GM18517 (cell line): ENCODE measurements around the gene ZP3.
"Not testable (repeated sequence)": the region's sequence is repeated elsewhere in the genome, so short reads cannot be mapped to it uniquely, and the experiment has no call there.

Experiments used
- ATAC-seq: cut with Tn5 transposase; IDR thresholded peaks from one replicate; pipeline ENCODE4 v1.9.1; 2021; ENCODE audit warnings: mild to moderate bottlenecking, moderate library complexity; ENCODE audit not compliant: unreplicated experiment

ZP3 gene

GRCh38 chr7:76403780-76404494 is 20.8 kb upstream of the ZP3 start:
- ATAC-seq = no peak

DNA sequence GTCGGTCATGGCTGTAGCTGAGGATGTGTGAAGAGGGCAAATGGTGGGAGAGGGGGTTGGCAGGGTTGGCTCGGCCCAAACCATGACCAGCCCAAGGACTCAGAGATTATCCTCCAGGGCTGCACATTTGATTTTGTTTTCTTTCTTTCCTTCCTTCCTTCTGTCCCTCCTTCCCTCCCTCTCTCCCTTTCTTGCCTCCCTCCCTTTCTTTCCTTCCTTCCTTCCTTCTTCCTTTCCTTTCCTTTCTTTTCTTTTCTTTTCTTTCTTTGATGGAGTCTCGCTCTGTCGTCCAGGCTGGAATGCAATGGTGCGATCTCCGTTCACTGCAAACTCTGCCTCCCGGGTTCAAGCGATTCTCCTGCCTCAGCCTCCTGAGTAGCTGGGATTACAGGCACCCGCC is 19.0 kb upstream of the ZP3 start:
- no peak for ATAC-seq

- no peak for ATAC-seq
Measured at GRCh38 chr7:76407718-76408117, 17.0 kb upstream of the ZP3 start.

GRCh38 chr7:76408121-76408560 is 16.6 kb upstream of the ZP3 start:
- no peak for ATAC-seq

DNA sequence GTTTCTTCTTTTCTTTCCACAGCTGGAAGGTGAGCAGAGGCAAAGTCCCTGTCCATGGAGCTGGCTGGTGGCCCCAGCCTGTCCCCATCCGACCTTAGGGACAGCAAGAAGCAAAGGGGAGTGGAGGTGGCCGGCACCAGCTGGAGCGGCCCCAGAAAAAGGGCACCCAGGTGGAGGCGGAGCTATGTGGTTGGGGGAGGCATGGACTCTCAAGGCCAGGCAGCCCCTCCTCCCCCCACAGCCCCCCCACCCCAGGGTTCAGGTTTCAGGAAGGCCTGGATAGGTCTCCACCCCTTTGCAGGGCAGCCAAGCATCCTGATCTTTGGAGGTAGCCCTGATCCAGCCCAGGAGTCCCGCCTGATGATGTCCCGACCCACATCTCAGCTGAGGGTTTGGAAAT is 15.2 kb upstream of the ZP3 start, which contains the start of gene SSC4D:
TSS of gene SSC4D (minus strand) at position 161 of the 400 bp plus-strand sequence. CDS start 5,258 bp downstream, outside the sequence.
- no peak for ATAC-seq

GRCh38 chr7:76411626-76412025 is 13.1 kb upstream of the ZP3 start:
- ATAC-seq = no peak

DNA sequence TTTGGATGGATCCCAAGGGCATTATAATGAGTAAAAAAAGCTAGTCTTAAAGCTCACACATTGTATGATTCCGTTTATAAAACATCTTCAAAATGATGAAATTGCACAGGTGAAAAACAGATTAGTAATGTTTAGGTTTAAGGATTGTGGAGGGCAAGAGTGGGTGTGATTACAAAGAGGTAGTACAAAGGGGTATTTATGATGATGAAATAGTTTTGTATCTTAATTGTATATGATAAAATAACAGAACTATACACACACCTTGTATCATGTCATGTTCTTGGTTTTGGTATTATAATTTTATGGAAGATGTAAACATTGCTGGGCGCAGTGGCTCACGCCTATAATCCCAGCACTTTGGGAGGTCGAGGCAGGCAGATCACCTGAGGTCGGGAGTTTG is 12.5 kb upstream of the ZP3 start:
- ATAC-seq = no peak

DNA sequence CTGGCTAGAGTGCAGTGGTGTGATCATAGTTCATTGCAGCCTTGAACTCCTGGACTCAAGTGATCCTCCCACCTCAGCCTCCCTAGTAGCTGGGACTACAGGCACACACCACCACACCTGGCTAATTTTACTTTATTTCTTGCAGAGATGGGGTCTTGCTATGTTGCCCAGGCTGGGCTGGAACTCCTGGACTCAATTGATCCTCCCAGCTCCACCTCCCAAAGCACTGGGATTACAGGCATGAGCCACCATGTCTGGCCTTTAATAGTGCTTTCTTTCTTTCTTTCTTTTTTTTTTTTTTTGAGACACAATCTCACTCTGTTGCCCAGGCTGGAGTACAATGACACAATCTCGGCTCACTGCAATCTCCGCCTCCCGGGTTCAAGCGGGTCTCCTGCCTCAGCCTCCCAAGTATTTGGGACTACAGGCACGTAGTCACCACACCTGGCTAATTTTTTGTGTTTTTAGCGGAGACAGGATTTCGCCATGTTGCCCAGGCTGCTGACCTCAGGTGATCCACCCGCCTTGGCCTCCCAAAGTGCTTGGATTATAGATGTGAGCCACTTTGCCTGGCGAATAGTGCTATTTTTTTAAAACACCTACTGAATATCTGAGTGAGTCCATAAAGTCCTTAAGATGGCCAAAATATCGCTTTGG is 7.0 kb upstream of the ZP3 start:
- not testable (repeated sequence) for ATAC-seq

- ATAC-seq = not testable (repeated sequence)
Measured at GRCh38 chr7:76421097-76421496, 3.7 kb upstream of the ZP3 start.

GRCh38 chr7:76423666-76424412 is 911 bp upstream of the ZP3 start:
- ATAC-seq = no peak

DNA sequence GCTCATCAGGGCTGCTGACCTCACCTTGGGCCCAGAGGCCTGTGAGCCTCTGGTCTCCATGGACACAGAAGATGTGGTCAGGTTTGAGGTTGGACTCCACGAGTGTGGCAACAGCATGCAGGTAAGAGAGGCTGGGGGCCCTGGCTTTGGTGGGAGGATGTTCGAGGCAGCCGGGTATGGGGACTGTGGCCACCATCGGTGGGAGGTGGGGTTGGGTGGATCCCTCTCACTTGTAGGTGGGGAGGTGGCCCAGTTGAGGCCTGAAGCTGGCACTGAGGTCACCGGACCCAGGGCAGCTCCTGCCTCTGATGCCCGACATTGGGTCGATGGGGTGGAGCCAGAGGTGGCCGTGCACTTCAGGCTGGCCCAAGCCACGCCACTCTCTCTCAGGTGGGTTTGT is 406 bp downstream of the ZP3 start:
- ATAC-seq = no peak

- not testable (repeated sequence) for ATAC-seq
Measured at GRCh38 chr7:76425558-76425957, 808 bp downstream of the ZP3 start.

- no peak for ATAC-seq
Measured at GRCh38 chr7:76426246-76426645, 1.5 kb downstream of the ZP3 start.

- ATAC-seq = no peak
Measured at GRCh38 chr7:76427635-76428034, 2.9 kb downstream of the ZP3 start.

- no peak for ATAC-seq
Measured at GRCh38 chr7:76428149-76428823, 3.5 kb downstream of the ZP3 start.

- ATAC-seq = no peak
Measured at GRCh38 chr7:76428868-76429805, 4.4 kb downstream of the ZP3 start.

- no peak for ATAC-seq
Measured at GRCh38 chr7:76430211-76430610, 5.5 kb downstream of the ZP3 start.

- ATAC-seq = no peak
Measured at GRCh38 chr7:76430836-76431235, 6.1 kb downstream of the ZP3 start.

GRCh38 chr7:76437873-76438272 is 13.1 kb downstream of the ZP3 start:
- ATAC-seq = peak; percentile 73
